ENCODE measurements around the gene TPRG1. TPM values are rescaled to one million over a fixed set of nuclear protein-coding genes. Genes with fewer than 3 reads are reported as not detected.

Gene TPRG1
- total RNA-seq, 1 donor from 2014 or later, result 11.6 TPM

- DNase-seq (ENCODE audit: extremely low spot score, unreplicated experiment), result no peak
- Mint-ChIP-seq H3K27ac (no peak overlapping the region), H3K9me3 (peaks cover 4% of the 10 kb centered on the region), H3K4me1 (ENCODE audit: unreplicated experiment) (peaks cover 4% of the 10 kb centered on the region), H3K27me3 (peaks cover 3% of the 10 kb centered on the region), H3K4me3 (no peak overlapping the region), H3K36me3 (no peaks in the 10 kb centered on the region)
- TF ChIP-seq CTCF (conservative IDR thresholded peaks at IDR 0.05), result no peak
These were observed 194.1 kb downstream of the TPRG1 start for GRCh38 chr3:189365609-189366564.

GRCh38 chr3:189368384-189368783 lies 196.6 kb downstream of the TPRG1 start:
- no peaks in the 10 kb centered on the region for H3K27me3 Mint-ChIP-seq
- no peaks in the 10 kb centered on the region for H3K36me3 Mint-ChIP-seq
- TF ChIP-seq CTCF (conservative IDR thresholded peaks at IDR 0.05), result no peak
- no peak overlapping the region for H3K27ac Mint-ChIP-seq
- H3K9me3 Mint-ChIP-seq, result peaks cover 4% of the 10 kb centered on the region
- H3K4me3 Mint-ChIP-seq, result no peak overlapping the region
- DNase-seq (ENCODE audit: extremely low spot score, unreplicated experiment), result no peak
- H3K4me1 Mint-ChIP-seq (ENCODE audit: unreplicated experiment), result peaks cover 4% of the 10 kb centered on the region

GRCh38 chr3:189369636-189370035 lies 197.9 kb downstream of the TPRG1 start:
- H3K27me3 Mint-ChIP-seq, result no peaks in the 10 kb centered on the region
- no peak overlapping the region for H3K4me3 Mint-ChIP-seq
- H3K4me1 Mint-ChIP-seq (ENCODE audit: unreplicated experiment), result peaks cover 4% of the 10 kb centered on the region
- no peak for TF ChIP-seq CTCF (conservative IDR thresholded peaks at IDR 0.05)
- peaks cover 4% of the 10 kb centered on the region for H3K9me3 Mint-ChIP-seq
- no peak for DNase-seq (ENCODE audit: extremely low spot score, unreplicated experiment)
- no peak overlapping the region for H3K27ac Mint-ChIP-seq
- no peaks in the 10 kb centered on the region for H3K36me3 Mint-ChIP-seq

- Mint-ChIP-seq H3K4me3 (no peak overlapping the region), H3K27me3 (no peaks in the 10 kb centered on the region), H3K36me3 (no peaks in the 10 kb centered on the region), H3K27ac (no peak overlapping the region), H3K4me1 (ENCODE audit: unreplicated experiment) (peaks cover 4% of the 10 kb centered on the region), H3K9me3 (peaks cover 7% of the 10 kb centered on the region)
- no peak for DNase-seq (ENCODE audit: extremely low spot score, unreplicated experiment)
- no peak for TF ChIP-seq CTCF (conservative IDR thresholded peaks at IDR 0.05)
These were observed 200.5 kb downstream of the TPRG1 start for GRCh38 chr3:189372243-189372642.
